HepG2 (cell line): Measurements from ENCODE around the gene PAN2. TPM values are rescaled to one million over a fixed set of nuclear protein-coding genes. Genes with fewer than 3 reads are reported as not detected.
A peak's percentile ranks its signal among the peaks of the same experiment; 100 is the strongest.

Source experiments
- ATF1 ChIP-seq: IDR thresholded peaks from 2 replicates; pipeline ENCODE4 v1.6.1; 2016; ENCODE audit warnings: mild to moderate bottlenecking, control low read depth
- ATF6 ChIP-seq: sonication (generic); formaldehyde crosslinking; conservative IDR thresholded peaks from 2 replicates; pipeline ENCODE4 v1.4.0; 2020; ENCODE audit warnings: missing genetic modification reagents
- PRDM10 ChIP-seq: sonication (generic); formaldehyde crosslinking; IDR thresholded peaks from 2 replicates; pipeline ENCODE4 v1.4.0; 2020; ENCODE audit warnings: low read depth, missing genetic modification reagents
- REL ChIP-seq: sonication (generic); formaldehyde crosslinking; conservative IDR thresholded peaks from 2 replicates; pipeline ENCODE4 v1.8.0; 2022; ENCODE audit warnings: mild to moderate bottlenecking, missing genetic modification reagents, moderate library complexity
- RNF219 ChIP-seq: sonication (generic); formaldehyde crosslinking; IDR thresholded peaks from 2 replicates; pipeline ENCODE4 v1.5.0; 2020; ENCODE audit warnings: mild to moderate bottlenecking, missing genetic modification reagents
- TARDBP ChIP-seq: sonication (generic); formaldehyde crosslinking; IDR thresholded peaks from 2 replicates; pipeline ENCODE4 v1.8.0; 2022; ENCODE audit warnings: mild to moderate bottlenecking, missing genetic modification reagents
- ZBTB26 ChIP-seq: IDR thresholded peaks from 2 replicates; pipeline ENCODE4 v1.6.1; 2016; ENCODE audit warnings: missing compliant biosample characterization, missing genetic modification reagents, borderline replicate concordance
- ZC3H13 ChIP-seq: sonication (generic); formaldehyde crosslinking; IDR thresholded peaks from 2 replicates; pipeline ENCODE4 v1.8.1; 2023; ENCODE audit warnings: mild to moderate bottlenecking, missing genetic modification reagents, moderate library complexity
- ZNF441 ChIP-seq: sonication (generic); formaldehyde crosslinking; IDR thresholded peaks from 2 replicates; pipeline ENCODE4 v1.7.0; 2021; ENCODE audit warnings: missing genetic modification reagents, borderline replicate concordance
- polyA plus RNA-seq, 8 experiments: library from polyadenylated mRNA; depleted of rRNA in 3 of 8; stranded (reverse) in 7 of 8; unstranded in 1 of 8; fragments of >200 nt; fragmentation: Illumina TruSeq in 4 of 8; extraction: Trizol in 4 of 8; gene quantifications; 2 replicates each; pipeline versions ENCODE4 v1.2.1 to v1.2.3, GENCODE V29; 2011 to 2016; ENCODE audit warnings: low read depth in 4 of 8, missing spikeins in 1 of 8, mixed read lengths in 1 of 8; ENCODE audit not compliant: insufficient read depth in 1 of 8
- total RNA-seq, 5 experiments: library from RNA; depleted of rRNA; stranded (reverse); fragments of >200 nt; fragmentation: Illumina TruSeq; extraction: Trizol; gene quantifications; 2 replicates each; pipeline ENCODE4 v1.2.3, GENCODE V29; 2016; ENCODE audit warnings: low read depth in 1 of 5
- TF ChIP-seq, protein P1 (sequence below): sonication (generic); formaldehyde crosslinking; IDR thresholded peaks from 2 replicates; pipeline ENCODE4 v1.4.0; 2020; ENCODE audit warnings: missing genetic modification reagents, borderline replicate concordance

PAN2 gene
- total and polyA plus RNA-seq, 2 of the 13 experiments (the other 11 are each of a cell fraction or from before 2014, with no cell fraction given) = 27.2 to 61.1 TPM

DNA sequence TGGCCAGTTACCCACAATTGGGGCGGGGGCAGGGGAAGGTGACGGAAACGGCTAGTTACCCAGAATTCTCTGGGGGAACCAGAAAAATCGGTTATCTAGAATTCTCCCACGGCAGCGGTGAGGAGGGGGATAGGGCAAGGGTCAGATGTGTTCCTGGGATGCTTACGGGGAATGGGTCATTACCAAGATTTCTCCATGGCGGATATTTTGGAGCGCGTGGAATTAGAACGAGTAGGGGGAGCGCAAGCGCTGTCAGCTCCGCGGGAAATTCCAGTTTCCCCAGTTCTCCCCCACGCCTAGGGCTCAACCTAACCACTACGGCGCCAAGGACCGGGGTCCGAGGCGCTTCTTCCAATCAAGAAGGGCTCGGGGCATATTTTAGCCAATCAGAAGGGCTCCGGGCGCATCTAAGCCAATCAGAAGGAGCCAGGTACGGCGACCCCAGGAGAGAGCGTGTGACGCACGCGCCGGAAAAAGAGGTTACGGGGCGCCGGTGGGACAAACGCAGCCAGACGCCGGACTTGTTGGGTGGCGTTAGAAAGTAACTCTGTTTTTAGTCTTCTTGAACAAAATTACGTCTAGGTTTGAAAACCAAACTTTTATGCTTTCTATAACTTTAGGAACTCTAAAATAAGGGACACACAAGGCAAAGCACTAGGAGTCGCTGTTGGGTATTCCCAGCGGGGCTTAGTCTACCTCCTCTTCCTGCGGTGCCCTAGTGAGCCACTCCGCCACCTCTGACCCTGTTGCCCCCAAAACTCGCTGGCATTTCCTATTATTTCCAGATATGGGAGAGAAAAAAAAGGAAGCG lies at the start of gene PAN2 (continued):
- TF ChIP-seq ZBTB26 (CRISPR knock-in tag) (peak; percentile 96), ZC3H13 (CRISPR knock-in tag) (peak; percentile 46; the same call in 1 of the 2 replicates), ZNF441 (CRISPR knock-in tag) (peak; percentile 44; the same call in 1 of the 2 replicates), RNF219 (CRISPR knock-in tag) (peak; percentile 47; the same call in 1 of the 2 replicates), ATF1 (CRISPR knock-in tag) (peak; percentile 93), TARDBP (CRISPR knock-in tag) (no peak), PRDM10 (CRISPR knock-in tag) (peak; percentile 96), ATF6 (CRISPR knock-in tag) (peak; percentile 67; the same call in 1 of the 2 replicates), REL (0 out of 2 replicates have a peak, but pooled peaks have one; percentile 63)
- TF ChIP-seq, protein P1, sequence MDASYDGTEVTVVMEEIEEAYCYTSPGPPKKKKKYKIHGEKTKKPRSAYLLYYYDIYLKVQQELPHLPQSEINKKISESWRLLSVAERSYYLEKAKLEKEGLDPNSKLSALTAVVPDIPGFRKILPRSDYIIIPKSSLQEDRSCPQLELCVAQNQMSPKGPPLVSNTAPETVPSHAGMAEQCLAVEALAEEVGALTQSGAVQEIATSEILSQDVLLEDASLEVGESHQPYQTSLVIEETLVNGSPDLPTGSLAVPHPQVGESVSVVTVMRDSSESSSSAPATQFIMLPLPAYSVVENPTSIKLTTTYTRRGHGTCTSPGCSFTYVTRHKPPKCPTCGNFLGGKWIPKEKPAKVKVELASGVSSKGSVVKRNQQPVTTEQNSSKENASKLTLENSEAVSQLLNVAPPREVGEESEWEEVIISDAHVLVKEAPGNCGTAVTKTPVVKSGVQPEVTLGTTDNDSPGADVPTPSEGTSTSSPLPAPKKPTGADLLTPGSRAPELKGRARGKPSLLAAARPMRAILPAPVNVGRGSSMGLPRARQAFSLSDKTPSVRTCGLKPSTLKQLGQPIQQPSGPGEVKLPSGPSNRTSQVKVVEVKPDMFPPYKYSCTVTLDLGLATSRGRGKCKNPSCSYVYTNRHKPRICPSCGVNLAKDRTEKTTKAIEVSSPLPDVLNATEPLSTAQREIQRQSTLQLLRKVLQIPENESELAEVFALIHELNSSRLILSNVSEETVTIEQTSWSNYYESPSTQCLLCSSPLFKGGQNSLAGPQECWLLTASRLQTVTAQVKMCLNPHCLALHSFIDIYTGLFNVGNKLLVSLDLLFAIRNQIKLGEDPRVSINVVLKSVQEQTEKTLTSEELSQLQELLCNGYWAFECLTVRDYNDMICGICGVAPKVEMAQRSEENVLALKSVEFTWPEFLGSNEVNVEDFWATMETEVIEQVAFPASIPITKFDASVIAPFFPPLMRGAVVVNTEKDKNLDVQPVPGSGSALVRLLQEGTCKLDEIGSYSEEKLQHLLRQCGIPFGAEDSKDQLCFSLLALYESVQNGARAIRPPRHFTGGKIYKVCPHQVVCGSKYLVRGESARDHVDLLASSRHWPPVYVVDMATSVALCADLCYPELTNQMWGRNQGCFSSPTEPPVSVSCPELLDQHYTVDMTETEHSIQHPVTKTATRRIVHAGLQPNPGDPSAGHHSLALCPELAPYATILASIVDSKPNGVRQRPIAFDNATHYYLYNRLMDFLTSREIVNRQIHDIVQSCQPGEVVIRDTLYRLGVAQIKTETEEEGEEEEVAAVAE = no peak
